ENCODE results near the gene CADPS2. TPM values are rescaled to one million over a fixed set of nuclear protein-coding genes. Genes with fewer than 3 reads are reported as not detected.

The CADPS2 gene
- polyA plus RNA-seq, 3 donors from 2014 or later, result not detected

DNA sequence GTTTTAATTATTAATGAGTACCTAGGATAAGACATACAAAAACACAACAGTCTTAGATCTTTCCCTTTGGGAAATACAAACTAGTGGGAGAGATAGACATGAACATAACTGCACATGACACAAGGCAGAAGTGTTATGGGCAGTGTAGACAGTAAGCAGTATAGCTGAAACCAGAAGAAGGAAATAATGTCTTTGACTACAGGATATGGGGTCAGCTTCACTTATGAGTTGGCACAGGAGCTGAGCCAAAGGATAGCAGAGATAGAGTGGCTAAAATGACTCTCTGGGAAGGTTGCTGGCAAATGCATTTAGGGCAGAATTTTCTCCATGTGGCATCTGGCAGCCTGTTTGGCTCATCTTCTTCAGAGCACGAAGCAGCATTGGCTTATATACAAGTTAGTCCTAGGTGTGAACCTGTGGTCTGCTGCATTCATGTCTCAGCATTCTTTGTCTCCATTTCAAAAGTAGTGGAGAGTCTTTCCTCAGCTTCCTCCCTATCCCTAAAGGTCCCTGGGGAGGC is 521.4 kb downstream of the CADPS2 start:
- Mint-ChIP-seq H3K36me3 (no peaks in the 10 kb centered on the region), H3K4me1 (no peaks in the 10 kb centered on the region), H3K4me3 (no peak overlapping the region), H3K27me3 (ENCODE audit: low read depth in 3 of 3) (no peaks in the 10 kb centered on the region), H3K9me3 (peaks cover 0 to 19% (median 9%) of the 10 kb centered on the region in 6 donors), H3K27ac (no peak overlapping the region)
- no peak for DNase-seq

DNA sequence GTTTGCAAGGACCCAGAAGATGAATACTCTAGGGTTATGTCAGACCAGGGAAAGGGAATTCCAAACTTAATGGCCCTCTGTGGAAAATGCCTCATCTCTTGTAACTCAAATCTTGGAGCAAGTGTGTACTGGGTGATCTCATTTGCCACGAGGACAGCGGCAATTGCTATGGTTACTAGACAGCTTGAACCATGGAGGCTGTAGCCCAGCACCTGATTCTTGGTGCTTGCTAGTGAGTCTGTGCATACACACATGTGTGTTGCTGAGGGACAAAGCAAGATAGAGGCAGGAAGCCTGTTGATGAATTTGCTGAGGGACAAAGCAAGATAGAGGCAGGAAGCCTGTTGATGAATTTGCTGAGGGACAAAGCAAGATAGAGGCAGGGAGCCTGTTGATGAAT is 523.1 kb downstream of the CADPS2 start:
- no peak for DNase-seq
- no peaks in the 10 kb centered on the region for H3K27me3 Mint-ChIP-seq (ENCODE audit: low read depth in 3 of 3)
- no peak overlapping the region for H3K27ac Mint-ChIP-seq
- H3K9me3 Mint-ChIP-seq, result peaks cover 2 to 15% (median 10%) of the 10 kb centered on the region in 6 donors
- H3K4me3 Mint-ChIP-seq, result no peak overlapping the region
- no peaks in the 10 kb centered on the region for H3K36me3 Mint-ChIP-seq
- no peaks in the 10 kb centered on the region for H3K4me1 Mint-ChIP-seq

DNA sequence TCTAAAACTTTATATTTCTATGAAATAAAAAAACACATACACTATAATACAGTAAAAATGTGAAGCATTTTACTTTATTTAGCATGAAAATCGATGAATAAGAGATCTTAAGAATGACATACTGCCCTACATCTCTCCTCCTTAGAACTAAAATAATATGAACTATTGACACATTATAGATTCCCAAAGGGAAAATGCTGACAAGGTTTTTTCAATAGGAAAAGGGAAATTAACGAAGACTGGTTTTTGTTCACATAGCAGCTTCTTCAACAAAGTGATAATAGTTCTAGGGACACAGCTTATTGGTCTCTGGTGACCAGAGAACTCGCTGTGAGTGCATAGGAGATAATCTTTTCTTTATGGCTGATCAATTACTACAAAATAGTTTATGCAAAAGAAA is 523.8 kb downstream of the CADPS2 start:
- Mint-ChIP-seq H3K27ac (no peak overlapping the region), H3K36me3 (no peaks in the 10 kb centered on the region), H3K9me3 (peaks cover 2 to 20% (median 9%) of the 10 kb centered on the region in 6 donors), H3K4me1 (no peaks in the 10 kb centered on the region), H3K4me3 (no peak overlapping the region), H3K27me3 (ENCODE audit: low read depth in 3 of 3) (no peaks in the 10 kb centered on the region)
- no peak for DNase-seq

DNA sequence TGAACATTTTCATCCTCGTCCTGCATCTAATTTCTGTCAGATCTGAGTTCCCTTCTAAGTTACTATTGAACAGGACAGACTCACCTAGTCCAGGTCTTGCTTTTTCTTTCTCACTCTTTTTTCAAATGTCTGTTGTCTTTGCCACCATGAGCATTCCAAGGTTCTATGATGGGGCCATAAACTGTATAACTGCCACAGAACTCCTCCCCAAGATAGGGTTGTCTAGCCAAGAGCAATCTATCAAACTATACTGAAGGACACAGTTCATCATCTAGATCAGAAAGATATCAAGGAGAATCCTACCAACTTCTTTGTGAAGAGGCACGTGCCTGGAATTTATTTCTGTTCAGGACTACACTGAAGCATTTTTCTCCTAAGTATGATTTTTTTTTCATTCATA is 531.6 kb downstream of the CADPS2 start:
- Mint-ChIP-seq H3K36me3 (no peaks in the 10 kb centered on the region), H3K4me3 (no peak overlapping the region), H3K27ac (no peak overlapping the region), H3K27me3 (ENCODE audit: low read depth in 3 of 3) (no peaks in the 10 kb centered on the region), H3K9me3 (peaks cover 0 to 27% (median 5%) of the 10 kb centered on the region in 6 donors), H3K4me1 (no peaks in the 10 kb centered on the region)
- DNase-seq, result no peak

DNA sequence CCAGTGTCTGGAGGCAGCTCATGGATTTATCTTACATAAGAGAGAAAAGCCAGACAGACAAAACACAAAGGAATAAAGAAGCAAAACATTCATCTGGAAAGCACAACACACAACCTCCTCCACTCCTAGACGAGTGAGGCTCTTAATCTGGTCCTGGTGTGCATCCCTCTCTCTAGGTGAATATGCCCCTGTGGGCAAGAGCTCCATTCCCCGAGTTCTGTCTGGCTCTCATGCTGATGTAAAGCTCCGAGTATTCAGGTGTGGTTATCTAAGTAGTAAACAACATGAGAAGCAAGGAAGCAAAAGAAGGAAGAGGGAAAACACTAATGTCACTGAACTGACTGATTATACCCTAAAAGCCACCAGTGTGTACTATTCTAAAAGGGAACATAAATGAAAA is 533.8 kb downstream of the CADPS2 start:
- Mint-ChIP-seq H3K4me3 (no peak overlapping the region), H3K36me3 (no peaks in the 10 kb centered on the region), H3K27ac (no peak overlapping the region), H3K27me3 (ENCODE audit: low read depth in 3 of 3) (no peaks in the 10 kb centered on the region), H3K4me1 (no peaks in the 10 kb centered on the region), H3K9me3 (peaks cover 0 to 8% (median 5%) of the 10 kb centered on the region in 6 donors)
- no peak for DNase-seq

DNA sequence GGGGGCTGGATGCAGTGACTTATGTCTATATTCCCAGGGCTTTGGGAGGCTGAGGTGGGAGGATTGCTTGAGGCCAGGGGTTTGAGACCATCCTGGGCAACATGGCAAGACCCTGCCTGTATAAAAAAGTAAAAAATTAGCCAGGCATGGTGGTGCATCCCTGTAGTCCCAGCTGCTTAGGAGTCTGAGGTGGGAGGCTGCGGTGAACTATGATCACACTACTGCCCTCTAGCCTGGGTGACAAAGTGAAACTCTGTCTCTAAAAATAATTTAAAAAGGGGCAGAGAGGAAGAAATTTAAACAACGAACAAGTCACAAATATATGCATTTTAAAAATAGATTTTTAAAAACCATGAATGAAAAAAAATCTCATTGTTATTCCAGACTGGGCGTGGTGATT is 535.6 kb downstream of the CADPS2 start:
- Mint-ChIP-seq H3K9me3 (peaks cover 0 to 7% (median 2%) of the 10 kb centered on the region in 6 donors), H3K4me3 (no peak overlapping the region)

DNA sequence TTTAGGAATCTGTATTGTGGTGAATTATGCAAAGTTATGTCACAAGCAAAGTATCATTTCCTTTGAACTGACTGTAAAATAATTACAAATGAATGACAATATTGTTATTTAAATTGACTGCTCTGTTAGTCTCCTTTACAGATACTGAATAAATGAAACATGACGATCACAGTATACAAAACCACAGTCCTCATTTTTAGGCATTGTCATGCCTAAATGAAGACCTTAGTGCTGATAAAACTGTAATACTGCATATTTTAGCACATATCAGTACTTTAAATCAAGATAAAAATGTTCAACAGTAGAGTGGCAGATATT is 542.0 kb downstream of the CADPS2 start:
- no peak for DNase-seq
- no peaks in the 10 kb centered on the region for H3K36me3 Mint-ChIP-seq
- no peaks in the 10 kb centered on the region for H3K4me1 Mint-ChIP-seq
- no peak overlapping the region for H3K4me3 Mint-ChIP-seq
- no peak overlapping the region for H3K27ac Mint-ChIP-seq
- no peaks in the 10 kb centered on the region for H3K27me3 Mint-ChIP-seq (ENCODE audit: low read depth in 3 of 3)
- peaks cover 1 to 10% (median 4%) of the 10 kb centered on the region in 6 donors for H3K9me3 Mint-ChIP-seq

More for the DNA sequence above, 535.6 kb downstream of the CADPS2 start:
- Mint-ChIP-seq H3K27me3 (ENCODE audit: low read depth in 3 of 3) (no peaks in the 10 kb centered on the region), H3K4me1 (no peaks in the 10 kb centered on the region), H3K36me3 (no peaks in the 10 kb centered on the region), H3K27ac (no peak overlapping the region)
- DNase-seq, result no peak

DNA sequence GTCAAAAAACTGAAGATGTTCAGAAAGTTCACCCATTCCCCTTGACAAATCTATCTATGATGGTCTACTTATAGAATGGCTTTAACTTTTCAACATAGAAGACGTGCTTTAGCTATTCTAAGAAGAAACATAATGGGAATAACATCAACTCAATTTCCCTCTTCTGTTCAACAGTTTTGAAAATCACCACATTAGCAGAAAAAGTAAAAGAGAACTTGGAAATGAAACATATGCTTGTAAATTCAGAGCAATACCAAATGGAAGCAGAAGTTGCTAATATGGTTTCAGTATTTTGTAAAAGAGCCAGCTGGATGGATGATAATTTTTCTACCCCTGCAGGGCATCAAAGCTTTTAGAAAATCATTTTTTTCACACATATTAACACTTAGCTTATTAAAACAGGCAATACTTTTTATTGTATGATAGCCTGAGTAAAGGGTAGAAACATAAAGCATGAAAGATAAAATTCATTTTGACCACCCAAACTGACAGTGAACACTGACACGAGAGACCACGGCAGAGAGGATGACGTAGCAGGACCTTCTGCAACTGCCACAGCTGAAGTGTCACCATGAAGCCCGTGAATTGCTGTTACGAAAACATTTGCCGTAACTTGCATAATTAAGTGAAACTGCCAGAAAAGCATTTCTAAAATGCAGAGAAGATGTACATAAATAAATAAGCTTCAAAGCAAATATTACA is 542.5 kb downstream of the CADPS2 start:
- H3K36me3 Mint-ChIP-seq, result no peaks in the 10 kb centered on the region
- no peaks in the 10 kb centered on the region for H3K27me3 Mint-ChIP-seq (ENCODE audit: low read depth in 3 of 3)
- H3K4me1 Mint-ChIP-seq, result no peaks in the 10 kb centered on the region
- peaks cover 1 to 10% (median 4%) of the 10 kb centered on the region in 6 donors for H3K9me3 Mint-ChIP-seq
- no peak for DNase-seq
- no peak overlapping the region for H3K4me3 Mint-ChIP-seq
- H3K27ac Mint-ChIP-seq, result no peak overlapping the region

DNA sequence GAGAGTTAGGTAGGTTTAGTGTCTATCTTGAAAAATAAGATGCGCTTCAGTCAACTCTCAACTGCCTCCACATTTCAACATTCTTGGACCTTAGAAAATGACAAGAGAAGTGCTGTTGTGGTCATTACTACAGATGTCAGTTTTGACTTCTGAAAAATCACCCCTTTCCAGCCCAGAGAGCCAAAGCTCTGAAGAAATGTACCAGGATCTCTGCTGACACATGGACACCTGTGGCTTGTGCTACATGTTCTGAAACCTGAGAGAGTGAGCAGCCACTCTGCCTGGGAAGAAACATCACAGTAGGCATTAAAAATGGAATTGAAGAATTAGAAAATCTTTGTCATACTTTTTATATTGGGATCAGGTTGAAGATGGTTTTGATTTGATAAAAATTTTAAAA is 545.8 kb downstream of the CADPS2 start:
- H3K4me3 Mint-ChIP-seq, result no peak overlapping the region
- no peak for DNase-seq
- H3K36me3 Mint-ChIP-seq, result no peaks in the 10 kb centered on the region
- peaks cover under 1 to 10% (median 7%) of the 10 kb centered on the region in 6 donors for H3K9me3 Mint-ChIP-seq
- H3K27me3 Mint-ChIP-seq (ENCODE audit: low read depth in 3 of 3), result no peaks in the 10 kb centered on the region
- no peaks in the 10 kb centered on the region for H3K4me1 Mint-ChIP-seq
- H3K27ac Mint-ChIP-seq, result no peak overlapping the region

DNA sequence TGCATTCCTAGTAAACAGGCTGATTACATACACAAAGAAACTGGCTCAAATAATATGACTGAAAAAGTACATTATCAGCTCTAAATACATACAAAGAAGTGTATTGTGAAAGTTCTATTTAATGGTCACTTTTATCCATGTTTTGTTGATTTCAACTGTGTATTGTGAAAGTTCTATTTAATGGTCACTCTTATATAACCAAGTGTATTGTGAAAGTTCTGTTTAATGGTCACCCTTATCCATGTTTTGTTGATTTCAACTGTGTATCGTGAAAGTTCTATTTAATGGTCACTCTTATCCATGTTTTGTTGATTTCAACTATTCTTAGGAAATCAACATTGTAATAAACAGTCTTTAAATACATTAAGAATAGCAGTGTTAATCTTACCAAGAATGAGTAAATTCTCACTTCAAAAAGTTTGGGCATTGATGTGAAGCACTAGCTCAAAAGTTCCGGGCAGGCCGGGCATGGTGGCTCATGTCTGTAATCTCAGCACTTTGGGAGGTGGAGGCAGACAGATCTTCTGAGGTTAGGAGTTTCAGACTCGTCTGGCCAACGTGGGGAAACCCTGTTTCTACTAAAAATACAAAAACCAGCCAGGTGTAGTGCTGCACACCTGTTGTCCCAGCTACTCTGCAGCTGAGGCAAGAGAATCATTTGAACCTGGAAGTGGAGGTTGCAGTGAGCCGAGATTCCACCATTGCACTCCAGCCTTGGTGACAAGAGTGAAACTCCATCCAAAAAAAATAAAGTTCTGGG is 546.9 kb downstream of the CADPS2 start:
- Mint-ChIP-seq H3K27ac (no peak overlapping the region), H3K9me3 (peaks cover 0 to 8% (median 6%) of the 10 kb centered on the region in 6 donors), H3K36me3 (no peaks in the 10 kb centered on the region), H3K4me3 (no peak overlapping the region), H3K27me3 (ENCODE audit: low read depth in 3 of 3) (no peaks in the 10 kb centered on the region), H3K4me1 (no peaks in the 10 kb centered on the region)
- no peak for DNase-seq

DNA sequence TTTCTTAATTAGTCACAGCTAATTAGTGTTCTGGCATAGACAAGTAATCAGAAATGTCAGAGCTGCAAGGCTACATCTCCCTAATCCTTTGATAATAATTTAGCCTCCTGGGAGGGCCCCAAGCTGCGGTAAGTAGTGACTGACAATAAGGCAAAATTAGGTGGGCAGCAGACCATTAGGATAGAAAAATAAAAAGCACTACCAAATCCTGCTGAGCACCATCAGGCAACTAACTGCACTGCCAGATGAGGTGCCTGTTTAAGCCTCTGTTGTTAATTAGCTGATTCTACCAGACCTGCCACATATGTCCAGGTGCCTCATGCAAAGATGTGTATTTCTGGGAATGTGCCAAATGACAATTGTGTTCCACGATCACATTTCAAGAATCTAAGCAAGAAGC is 549.2 kb downstream of the CADPS2 start:
- Mint-ChIP-seq H3K27ac (no peak overlapping the region), H3K27me3 (ENCODE audit: low read depth in 3 of 3) (no peaks in the 10 kb centered on the region), H3K9me3 (peaks cover 0 to 8% (median 3%) of the 10 kb centered on the region in 6 donors), H3K4me1 (no peaks in the 10 kb centered on the region), H3K4me3 (no peak overlapping the region), H3K36me3 (no peaks in the 10 kb centered on the region)
- no peak for DNase-seq

DNA sequence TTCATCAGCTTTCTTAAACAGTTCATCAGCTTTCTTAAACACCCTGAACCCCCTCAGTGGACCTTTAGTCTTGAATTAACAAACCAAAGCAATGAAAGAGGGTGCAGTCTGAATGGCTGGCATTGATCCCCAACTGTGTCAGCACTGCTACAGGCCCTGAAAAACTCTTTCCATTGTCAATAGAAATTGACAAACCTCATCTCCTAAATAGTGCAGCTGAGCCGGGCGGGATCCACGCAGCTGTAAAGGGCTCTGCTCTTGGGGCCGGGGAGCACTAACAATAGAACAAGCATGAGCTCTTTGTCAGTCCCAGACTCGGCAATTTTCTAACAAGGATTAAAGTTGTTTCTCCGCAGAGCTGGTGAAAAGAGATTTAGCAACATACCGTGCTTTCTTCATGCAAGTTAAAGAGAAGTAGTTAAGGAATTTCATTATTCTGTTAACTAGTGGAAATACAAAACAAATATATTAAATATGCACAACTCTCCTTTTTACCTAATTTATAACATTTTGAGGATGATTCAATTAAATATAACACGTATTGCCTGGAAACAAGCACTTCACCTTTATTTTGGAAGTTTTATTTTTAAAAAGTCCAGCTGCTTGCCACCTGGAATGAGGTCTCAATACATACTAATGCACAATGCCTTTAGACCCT is 557.0 kb downstream of the CADPS2 start:
- DNase-seq, result no peak
- Mint-ChIP-seq H3K4me1 (no peaks in the 10 kb centered on the region), H3K4me3 (no peak overlapping the region), H3K9me3 (peaks cover 0 to 11% (median 1%) of the 10 kb centered on the region in 6 donors), H3K27me3 (ENCODE audit: low read depth in 3 of 3) (no peaks in the 10 kb centered on the region), H3K27ac (no peak overlapping the region), H3K36me3 (no peaks in the 10 kb centered on the region)

DNA sequence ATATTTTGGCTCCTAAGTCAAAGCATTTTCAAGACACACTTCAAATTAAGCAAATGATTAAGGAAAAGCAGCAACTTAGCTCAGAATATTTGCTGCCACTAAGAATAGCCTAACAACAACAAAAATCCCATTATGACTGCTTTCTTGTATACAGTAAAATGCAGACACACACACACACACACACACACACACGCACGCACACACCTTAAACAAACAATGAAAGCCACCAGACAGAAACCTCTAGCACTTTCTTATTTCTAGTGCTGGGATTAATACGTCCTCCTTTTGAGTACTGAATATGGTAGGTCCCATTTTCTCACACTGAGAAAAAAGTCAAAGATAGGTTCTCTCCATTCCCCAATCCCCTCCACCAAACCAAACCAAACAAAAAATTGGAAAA is 558.3 kb downstream of the CADPS2 start:
- no peak for DNase-seq
- peaks cover 0 to 11% (median 1%) of the 10 kb centered on the region in 6 donors for H3K9me3 Mint-ChIP-seq
- H3K27me3 Mint-ChIP-seq (ENCODE audit: low read depth in 3 of 3), result no peaks in the 10 kb centered on the region
- no peak overlapping the region for H3K4me3 Mint-ChIP-seq
- no peak overlapping the region for H3K27ac Mint-ChIP-seq
- no peaks in the 10 kb centered on the region for H3K4me1 Mint-ChIP-seq
- H3K36me3 Mint-ChIP-seq, result no peaks in the 10 kb centered on the region

All from immature natural killer cell (primary cell).